SU-DHL-6 (cell line): ENCODE data around the gene TIE1.

Experiments
- EZH2phosphoT487 ChIP-seq: fragments of 200-600 bp; sonication (generic), shearing (Covaris generic); conservative IDR thresholded peaks from 2 replicates; pipeline ENCODE4 v1.6.1; 2018; ENCODE audit warnings: mild to moderate bottlenecking, antibody characterized with exemption, low read length, moderate library complexity, mixed read lengths
- TF ChIP-seq, protein P1 (sequence below): fragments of 200-600 bp; sonication (generic); IDR thresholded peaks from one replicate; pipeline ENCODE4 v1.5.1; 2017; ENCODE audit warnings: antibody characterized with exemption, mild to moderate bottlenecking, low read length, moderate library complexity; ENCODE audit not compliant: insufficient read depth, poor library complexity, severe bottlenecking

GRCh38 chr1:43370564-43370963 lies 69.8 kb downstream of the TIE1 start:
- TF ChIP-seq, protein P1, sequence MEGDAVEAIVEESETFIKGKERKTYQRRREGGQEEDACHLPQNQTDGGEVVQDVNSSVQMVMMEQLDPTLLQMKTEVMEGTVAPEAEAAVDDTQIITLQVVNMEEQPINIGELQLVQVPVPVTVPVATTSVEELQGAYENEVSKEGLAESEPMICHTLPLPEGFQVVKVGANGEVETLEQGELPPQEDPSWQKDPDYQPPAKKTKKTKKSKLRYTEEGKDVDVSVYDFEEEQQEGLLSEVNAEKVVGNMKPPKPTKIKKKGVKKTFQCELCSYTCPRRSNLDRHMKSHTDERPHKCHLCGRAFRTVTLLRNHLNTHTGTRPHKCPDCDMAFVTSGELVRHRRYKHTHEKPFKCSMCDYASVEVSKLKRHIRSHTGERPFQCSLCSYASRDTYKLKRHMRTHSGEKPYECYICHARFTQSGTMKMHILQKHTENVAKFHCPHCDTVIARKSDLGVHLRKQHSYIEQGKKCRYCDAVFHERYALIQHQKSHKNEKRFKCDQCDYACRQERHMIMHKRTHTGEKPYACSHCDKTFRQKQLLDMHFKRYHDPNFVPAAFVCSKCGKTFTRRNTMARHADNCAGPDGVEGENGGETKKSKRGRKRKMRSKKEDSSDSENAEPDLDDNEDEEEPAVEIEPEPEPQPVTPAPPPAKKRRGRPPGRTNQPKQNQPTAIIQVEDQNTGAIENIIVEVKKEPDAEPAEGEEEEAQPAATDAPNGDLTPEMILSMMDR = no peak
- no peak for TF ChIP-seq EZH2phosphoT487
